ENCODE results near the gene FBRS. TPM values are rescaled to one million over a fixed set of nuclear protein-coding genes. Genes with fewer than 3 reads are reported as not detected.
"Not testable (repeated sequence)": the region's sequence is repeated elsewhere in the genome, so short reads cannot be mapped to it uniquely, and the experiment has no call there.

FBRS gene
- total RNA-seq, 1 donor from 2014 or later, result 46.9 TPM

- TF ChIP-seq CTCF (conservative IDR thresholded peaks at IDR 0.05; ENCODE audit: low read depth, low read length), result no peak
- DNase-seq (ENCODE audit: low read depth), result no peak
- no peak overlapping the region for H3K4me3 ChIP-seq (ENCODE audit: low read depth, low read length)
Measured at GRCh38 chr16:30688701-30689100, 30.5 kb downstream of the FBRS start.

GRCh38 chr16:30691907-30692306, 33.7 kb downstream of the FBRS start:
- no peak for DNase-seq (ENCODE audit: low read depth)
- H3K4me3 ChIP-seq (ENCODE audit: low read depth, low read length), result no peak overlapping the region
- TF ChIP-seq CTCF (conservative IDR thresholded peaks at IDR 0.05; ENCODE audit: low read depth, low read length), result no peak

GRCh38 chr16:30692396-30693064, 34.3 kb downstream of the FBRS start:
- H3K4me3 ChIP-seq (ENCODE audit: low read depth, low read length), result no peak overlapping the region
- no peak for TF ChIP-seq CTCF (conservative IDR thresholded peaks at IDR 0.05; ENCODE audit: low read depth, low read length)

GRCh38 chr16:30694926-30695693, 36.9 kb downstream of the FBRS start:
- H3K4me3 ChIP-seq (ENCODE audit: low read depth, low read length), result no peak overlapping the region
- DNase-seq (ENCODE audit: low read depth), result no peak
- TF ChIP-seq CTCF (conservative IDR thresholded peaks at IDR 0.05; ENCODE audit: low read depth, low read length), result no peak

More at GRCh38 chr16:30692396-30693064, 34.3 kb downstream of the FBRS start:
- DNase-seq (ENCODE audit: low read depth), result no peak

GRCh38 chr16:30696646-30697045, 38.4 kb downstream of the FBRS start:
- DNase-seq (ENCODE audit: low read depth); H3K4me3 ChIP-seq (ENCODE audit: low read depth, low read length): not testable (repeated sequence)

DNA sequence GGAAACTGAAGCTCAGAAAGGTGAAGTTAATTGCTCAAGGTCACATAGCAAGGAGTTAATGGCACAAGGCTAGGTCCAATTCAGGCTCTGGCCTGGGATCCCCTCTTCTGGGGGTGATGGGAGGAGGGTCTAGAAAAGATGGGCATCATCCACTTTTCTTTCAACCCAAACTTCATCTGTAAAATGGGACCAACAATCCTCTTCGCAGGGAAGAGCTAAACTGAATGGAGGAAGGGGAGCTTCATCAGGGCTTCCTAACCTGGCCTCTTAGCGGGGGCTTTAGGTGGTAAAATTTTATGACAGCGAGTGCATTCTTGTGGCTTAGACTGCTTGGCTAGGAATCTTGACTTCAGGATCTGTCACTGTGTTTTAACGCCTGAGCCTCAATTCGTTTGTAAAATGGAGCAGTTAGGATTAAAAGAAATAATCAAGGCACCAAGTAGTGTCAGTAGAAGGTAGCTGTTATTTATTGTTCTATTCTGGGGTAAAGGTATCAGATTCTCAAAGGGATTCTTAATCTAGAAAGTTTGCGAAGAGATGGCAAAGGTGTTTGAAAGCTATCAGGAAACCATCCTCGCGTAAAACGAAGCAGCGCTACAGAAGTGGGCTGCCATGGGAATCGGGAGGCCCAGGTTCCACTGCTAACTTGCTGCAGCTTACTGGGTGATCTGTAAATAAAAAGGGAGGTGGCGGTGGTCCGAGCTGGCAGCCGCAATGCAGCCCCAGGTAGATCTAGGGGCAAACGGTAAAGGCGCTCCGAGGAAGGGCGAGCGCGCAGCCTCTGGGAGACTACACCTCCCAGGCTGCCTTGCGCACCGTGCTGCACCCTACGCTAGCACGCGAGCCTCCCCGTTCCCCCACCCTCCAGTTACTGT, 39.3 kb downstream of the FBRS start:
- H3K4me3 ChIP-seq (ENCODE audit: low read depth, low read length), result peak overlapping the region; percentile 97
- peak; percentile 56 for DNase-seq (ENCODE audit: low read depth)
- TF ChIP-seq CTCF (conservative IDR thresholded peaks at IDR 0.05; ENCODE audit: low read depth, low read length), result no peak

Data from epithelial cell of proximal tubule (primary cell).